Type B pancreatic cell (in vitro differentiated cells): ENCODE measurements around the gene AK5. TPM values are rescaled to one million over a fixed set of nuclear protein-coding genes. Genes with fewer than 3 reads are reported as not detected.

Experiments used
- DNase-seq: peaks from one replicate; pipeline ENCODE4 v3.0.0; 2021; ENCODE audit warnings: mixed read lengths; ENCODE audit not compliant: unreplicated experiment; ENCODE audit errors: extremely low spot score
- H3K27ac Mint-ChIP-seq: 2 replicates; pipeline ENCODE4 v1.8.0; 2021; ENCODE audit warnings: mild to moderate bottlenecking, mixed read lengths
- H3K27me3 Mint-ChIP-seq: 2 replicates; pipeline ENCODE4 v1.8.0; 2021; ENCODE audit warnings: mixed read lengths
- H3K36me3 Mint-ChIP-seq: 2 replicates; pipeline ENCODE4 v1.8.0; 2021; ENCODE audit warnings: mixed read lengths
- H3K4me1 Mint-ChIP-seq: one replicate; pipeline ENCODE4 v1.8.0; 2021; ENCODE audit warnings: mixed read lengths; ENCODE audit not compliant: unreplicated experiment
- H3K4me3 Mint-ChIP-seq: 2 replicates; pipeline ENCODE4 v1.8.0; 2021; ENCODE audit warnings: mild to moderate bottlenecking, mixed read lengths
- H3K9me3 Mint-ChIP-seq: 2 replicates; pipeline ENCODE4 v1.8.0; 2021; ENCODE audit warnings: mixed read lengths
- CTCF ChIP-seq: fragments of 200-600 bp; sonication (generic); conservative IDR thresholded peaks from 2 replicates; pipeline ENCODE4 v1.5.0; 2021; ENCODE audit warnings: antibody characterized with exemption, mild to moderate bottlenecking
- total RNA-seq: library from RNA; stranded (reverse); gene quantifications from 2 replicates; pipeline ENCODE4 v1.2.1, GENCODE V29; 2021; ENCODE audit warnings: low replicate concordance

AK5 gene
- total RNA-seq, 1 donor from 2014 or later = 1.0 TPM

- Mint-ChIP-seq H3K27me3 (peaks cover 4% of the 10 kb centered on the region), H3K4me3 (no peak overlapping the region), H3K9me3 (no peaks in the 10 kb centered on the region), H3K27ac (no peak overlapping the region), H3K36me3 (no peaks in the 10 kb centered on the region), H3K4me1 (no peaks in the 10 kb centered on the region)
- TF ChIP-seq CTCF = no peak
- no peak for DNase-seq
Observed at GRCh38 chr1:77463216-77463615, 181.4 kb downstream of the AK5 start.

GRCh38 chr1:77465139-77465538 is 183.3 kb downstream of the AK5 start:
- TF ChIP-seq CTCF = no peak
- Mint-ChIP-seq H3K4me3 (no peak overlapping the region), H3K9me3 (no peaks in the 10 kb centered on the region), H3K4me1 (peaks cover 7% of the 10 kb centered on the region), H3K36me3 (no peaks in the 10 kb centered on the region), H3K27ac (no peak overlapping the region), H3K27me3 (peaks cover 4% of the 10 kb centered on the region)
- DNase-seq = no peak

- H3K27ac Mint-ChIP-seq = no peak overlapping the region
- peaks cover 4% of the 10 kb centered on the region for H3K27me3 Mint-ChIP-seq
- no peak for DNase-seq
- no peaks in the 10 kb centered on the region for H3K9me3 Mint-ChIP-seq
- no peaks in the 10 kb centered on the region for H3K36me3 Mint-ChIP-seq
- peaks cover 7% of the 10 kb centered on the region for H3K4me1 Mint-ChIP-seq
- no peak for TF ChIP-seq CTCF
- H3K4me3 Mint-ChIP-seq = no peak overlapping the region
Observed at GRCh38 chr1:77465922-77466321, 184.1 kb downstream of the AK5 start.

GRCh38 chr1:77467021-77467595 is 185.3 kb downstream of the AK5 start:
- no peaks in the 10 kb centered on the region for H3K36me3 Mint-ChIP-seq
- H3K4me3 Mint-ChIP-seq = no peak overlapping the region
- H3K9me3 Mint-ChIP-seq = no peaks in the 10 kb centered on the region
- H3K4me1 Mint-ChIP-seq = peaks cover 7% of the 10 kb centered on the region
- no peak for TF ChIP-seq CTCF
- peaks cover 4% of the 10 kb centered on the region for H3K27me3 Mint-ChIP-seq
- H3K27ac Mint-ChIP-seq = no peak overlapping the region
- no peak for DNase-seq

GRCh38 chr1:77467741-77468140 is 185.9 kb downstream of the AK5 start:
- no peaks in the 10 kb centered on the region for H3K9me3 Mint-ChIP-seq
- DNase-seq = no peak
- no peak overlapping the region for H3K4me3 Mint-ChIP-seq
- TF ChIP-seq CTCF = no peak
- peaks cover 4% of the 10 kb centered on the region for H3K27me3 Mint-ChIP-seq
- peaks cover 7% of the 10 kb centered on the region for H3K4me1 Mint-ChIP-seq
- H3K27ac Mint-ChIP-seq = no peak overlapping the region
- no peaks in the 10 kb centered on the region for H3K36me3 Mint-ChIP-seq
